Measurements from ENCODE around the gene SLCO2A1.

SLCO2A1 gene

DNA sequence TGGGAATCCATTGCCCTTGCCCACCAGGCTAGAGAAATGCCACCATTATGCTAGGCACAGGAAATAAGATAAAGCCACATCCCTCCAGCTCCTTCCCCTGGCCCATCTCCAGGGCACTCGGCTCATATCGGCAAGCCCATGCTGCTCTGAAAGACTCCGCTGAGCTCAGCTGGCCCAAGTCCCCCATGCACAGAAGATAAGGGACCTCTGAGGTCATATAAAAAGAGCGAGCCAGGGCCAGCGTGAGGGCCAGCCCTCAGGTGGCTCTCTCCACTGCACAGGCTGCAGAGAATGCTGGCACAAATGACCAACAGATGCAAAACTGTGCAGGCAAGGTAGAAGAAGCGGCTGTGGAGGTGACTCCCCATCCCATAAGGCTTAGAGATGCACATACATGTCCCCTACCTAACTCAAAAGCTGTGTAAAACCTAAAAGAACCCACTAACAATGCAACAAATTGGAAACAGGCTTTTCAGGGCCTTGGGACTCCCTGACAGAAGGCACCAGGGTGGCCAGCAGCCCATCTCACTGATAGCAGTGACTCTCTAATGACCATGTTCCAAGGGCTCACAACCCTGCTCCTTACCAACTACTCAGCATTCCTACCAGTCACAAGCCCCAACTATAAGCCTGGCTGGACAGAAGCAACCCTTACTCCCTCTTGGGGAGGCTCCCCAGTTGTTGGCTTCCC, 137.0 kb downstream of the SLCO2A1 start:
- Histone ChIP-seq H3K27ac (no peak overlapping the region), H3K79me2 (ENCODE audit: insufficient read depth, low read depth) (no peaks in the 10 kb centered on the region), H3K36me3 (ENCODE audit: insufficient read depth) (no peaks in the 10 kb centered on the region), H3K9ac (no peak overlapping the region), H4K20me1 (ENCODE audit: insufficient read depth) (no peaks in the 10 kb centered on the region), H3K27me3 (ENCODE audit: insufficient read depth, low read depth) (no peaks in the 10 kb centered on the region), H3K4me1 (ENCODE audit: low read depth, poor library complexity, severe bottlenecking) (no peaks in the 10 kb centered on the region), H3K4me3 (IDR thresholded peaks at IDR 0.05; ENCODE audit: insufficient read depth, low read depth, low read length) (no peak overlapping the region), H3K4me2 (no peak overlapping the region), H2AFZ (ENCODE audit: low read depth) (no peak overlapping the region)
- TF ChIP-seq, protein P1, sequence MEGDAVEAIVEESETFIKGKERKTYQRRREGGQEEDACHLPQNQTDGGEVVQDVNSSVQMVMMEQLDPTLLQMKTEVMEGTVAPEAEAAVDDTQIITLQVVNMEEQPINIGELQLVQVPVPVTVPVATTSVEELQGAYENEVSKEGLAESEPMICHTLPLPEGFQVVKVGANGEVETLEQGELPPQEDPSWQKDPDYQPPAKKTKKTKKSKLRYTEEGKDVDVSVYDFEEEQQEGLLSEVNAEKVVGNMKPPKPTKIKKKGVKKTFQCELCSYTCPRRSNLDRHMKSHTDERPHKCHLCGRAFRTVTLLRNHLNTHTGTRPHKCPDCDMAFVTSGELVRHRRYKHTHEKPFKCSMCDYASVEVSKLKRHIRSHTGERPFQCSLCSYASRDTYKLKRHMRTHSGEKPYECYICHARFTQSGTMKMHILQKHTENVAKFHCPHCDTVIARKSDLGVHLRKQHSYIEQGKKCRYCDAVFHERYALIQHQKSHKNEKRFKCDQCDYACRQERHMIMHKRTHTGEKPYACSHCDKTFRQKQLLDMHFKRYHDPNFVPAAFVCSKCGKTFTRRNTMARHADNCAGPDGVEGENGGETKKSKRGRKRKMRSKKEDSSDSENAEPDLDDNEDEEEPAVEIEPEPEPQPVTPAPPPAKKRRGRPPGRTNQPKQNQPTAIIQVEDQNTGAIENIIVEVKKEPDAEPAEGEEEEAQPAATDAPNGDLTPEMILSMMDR (conservative IDR thresholded peaks at IDR 0.05; ENCODE audit: low read depth, low read length), result no peak

DNA sequence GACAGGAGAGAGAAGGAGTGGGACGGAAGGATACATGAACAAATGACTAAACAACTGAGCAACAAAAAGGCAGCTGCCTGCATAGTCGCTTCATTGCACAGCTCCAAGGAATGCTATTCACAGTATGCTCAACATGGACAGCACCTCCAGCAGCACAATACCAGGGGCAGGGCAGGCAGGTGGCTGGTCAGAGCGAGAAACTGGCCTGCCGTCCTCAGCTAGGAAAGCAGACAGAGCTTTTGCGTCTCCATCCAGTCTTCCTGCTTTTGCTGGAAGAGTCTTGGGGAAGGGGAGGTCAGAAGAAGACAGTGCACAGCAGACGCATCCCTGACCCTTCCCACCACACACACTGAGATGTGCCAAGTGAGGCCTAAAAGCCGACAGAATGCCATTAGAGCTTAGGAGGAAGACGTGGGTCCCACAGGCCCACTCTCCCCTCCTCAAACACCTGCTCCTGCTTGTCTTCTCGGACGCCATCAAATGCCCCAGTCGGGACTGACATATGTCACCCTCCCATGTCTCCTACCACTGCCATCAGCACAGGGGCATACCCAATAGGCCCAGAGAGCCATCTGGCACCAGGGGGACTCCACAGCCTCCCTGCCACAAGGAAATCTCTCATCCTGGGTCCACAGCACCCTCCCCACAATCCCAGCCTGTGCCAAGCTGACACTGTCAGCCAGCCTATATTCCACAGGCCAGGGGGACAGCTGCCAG, 137.9 kb downstream of the SLCO2A1 start:
- H3K27ac ChIP-seq, result no peak overlapping the region
- H4K20me1 ChIP-seq (ENCODE audit: insufficient read depth), result no peaks in the 10 kb centered on the region
- no peaks in the 10 kb centered on the region for H3K79me2 ChIP-seq (ENCODE audit: insufficient read depth, low read depth)
- no peak overlapping the region for H3K9ac ChIP-seq
- no peaks in the 10 kb centered on the region for H3K36me3 ChIP-seq (ENCODE audit: insufficient read depth)
- H3K4me3 ChIP-seq (IDR thresholded peaks at IDR 0.05; ENCODE audit: insufficient read depth, low read depth, low read length), result no peak overlapping the region
- H3K4me2 ChIP-seq, result no peak overlapping the region
- no peaks in the 10 kb centered on the region for H3K4me1 ChIP-seq (ENCODE audit: low read depth, poor library complexity, severe bottlenecking)
- H2AFZ ChIP-seq (ENCODE audit: low read depth), result no peak overlapping the region
- TF ChIP-seq, protein P1 (conservative IDR thresholded peaks at IDR 0.05; ENCODE audit: low read depth, low read length), result no peak
- H3K27me3 ChIP-seq (ENCODE audit: insufficient read depth, low read depth), result no peaks in the 10 kb centered on the region

DNA sequence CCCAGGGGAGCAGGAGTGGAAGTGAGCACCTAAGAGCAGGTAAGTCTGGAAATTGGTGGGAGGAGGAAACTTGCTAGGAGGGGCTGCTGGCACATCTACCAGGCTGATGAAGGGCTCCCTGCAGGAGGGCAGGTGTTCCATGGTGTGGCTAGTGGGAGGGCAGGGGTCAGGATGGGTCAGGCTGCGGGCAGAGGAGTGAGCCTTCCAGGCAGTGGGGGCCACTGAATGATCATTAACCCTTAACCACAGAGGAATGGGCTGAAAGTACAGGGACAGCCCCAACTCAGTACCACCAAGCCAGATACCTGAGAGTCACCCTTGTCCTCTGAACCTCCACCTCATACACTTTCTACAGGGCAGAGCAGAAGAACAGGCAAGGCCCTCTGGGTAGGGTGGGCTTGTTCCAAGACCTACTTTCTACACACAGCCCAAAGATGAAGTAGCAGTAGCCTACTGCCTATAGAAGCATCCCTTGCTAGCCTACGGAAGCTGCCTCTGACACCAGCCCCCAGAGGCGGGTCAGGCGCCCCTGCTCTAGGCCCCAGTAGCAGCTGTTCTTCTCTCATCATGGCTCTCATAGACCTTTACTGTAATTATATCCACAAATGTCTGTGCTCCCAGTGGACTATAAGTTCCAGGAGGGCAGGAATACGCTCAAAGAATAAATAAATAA, 138.6 kb downstream of the SLCO2A1 start:
- H2AFZ ChIP-seq (ENCODE audit: low read depth), result no peak overlapping the region
- no peak overlapping the region for H3K27ac ChIP-seq
- H4K20me1 ChIP-seq (ENCODE audit: insufficient read depth), result no peaks in the 10 kb centered on the region
- H3K27me3 ChIP-seq (ENCODE audit: insufficient read depth, low read depth), result no peaks in the 10 kb centered on the region
- no peak overlapping the region for H3K4me2 ChIP-seq
- no peaks in the 10 kb centered on the region for H3K4me1 ChIP-seq (ENCODE audit: low read depth, poor library complexity, severe bottlenecking)
- no peak overlapping the region for H3K9ac ChIP-seq
- H3K4me3 ChIP-seq (IDR thresholded peaks at IDR 0.05; ENCODE audit: insufficient read depth, low read depth, low read length), result no peak overlapping the region
- H3K79me2 ChIP-seq (ENCODE audit: insufficient read depth, low read depth), result no peaks in the 10 kb centered on the region
- TF ChIP-seq, protein P1 (conservative IDR thresholded peaks at IDR 0.05; ENCODE audit: low read depth, low read length), result no peak
- H3K36me3 ChIP-seq (ENCODE audit: insufficient read depth), result no peaks in the 10 kb centered on the region

DNA sequence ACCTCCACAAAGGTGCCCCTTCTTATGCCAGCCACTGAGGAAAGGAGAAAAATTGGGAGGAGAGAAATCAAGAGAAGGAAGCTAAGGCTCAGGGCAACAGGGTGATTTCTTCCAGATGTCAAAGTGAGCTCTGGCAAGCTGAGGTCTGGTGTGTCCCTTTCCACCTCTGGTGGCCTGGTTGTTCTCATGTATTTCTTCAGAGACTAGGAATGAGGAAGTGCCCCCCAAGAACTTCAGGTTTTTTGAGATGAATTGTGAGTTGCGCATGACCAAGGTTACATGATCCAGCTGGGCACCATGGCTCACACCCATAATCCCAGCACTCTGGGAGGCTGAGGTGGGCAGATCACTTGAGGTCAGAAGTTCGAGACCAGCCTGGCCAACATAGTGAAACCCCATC, 139.7 kb downstream of the SLCO2A1 start:
- no peaks in the 10 kb centered on the region for H3K27me3 ChIP-seq (ENCODE audit: insufficient read depth, low read depth)
- no peaks in the 10 kb centered on the region for H4K20me1 ChIP-seq (ENCODE audit: insufficient read depth)
- H3K27ac ChIP-seq, result no peak overlapping the region
- no peaks in the 10 kb centered on the region for H3K79me2 ChIP-seq (ENCODE audit: insufficient read depth, low read depth)
- no peak overlapping the region for H3K4me3 ChIP-seq (IDR thresholded peaks at IDR 0.05; ENCODE audit: insufficient read depth, low read depth, low read length)
- no peaks in the 10 kb centered on the region for H3K36me3 ChIP-seq (ENCODE audit: insufficient read depth)
- TF ChIP-seq, protein P1 (conservative IDR thresholded peaks at IDR 0.05; ENCODE audit: low read depth, low read length), result no peak
- no peaks in the 10 kb centered on the region for H3K4me1 ChIP-seq (ENCODE audit: low read depth, poor library complexity, severe bottlenecking)
- no peak overlapping the region for H3K4me2 ChIP-seq
- no peak overlapping the region for H3K9ac ChIP-seq
- H2AFZ ChIP-seq (ENCODE audit: low read depth), result no peak overlapping the region

Measured in KMS-11 (cell line).